H9 (cell line): ENCODE results near the gene OXCT2. TPM values are rescaled to one million over a fixed set of nuclear protein-coding genes. Genes with fewer than 3 reads are reported as not detected.
"Not testable (repeated sequence)": the region's sequence is repeated elsewhere in the genome, so short reads cannot be mapped to it uniquely, and the experiment has no call there.

Source experiments
- DNase-seq: peaks from one replicate; pipeline ENCODE4 v3.0.0-alpha.2; 2017
- H2AFZ ChIP-seq: one replicate; pipeline ENCODE4 v1.6.1; 2013; ENCODE audit warnings: mild to moderate bottlenecking, low read length, control low read depth, moderate library complexity
- H2AK5ac ChIP-seq: 2 replicates; pipeline ENCODE4 v1.6.1; 2013; ENCODE audit warnings: low read length, control low read depth, mixed read lengths; ENCODE audit not compliant: insufficient read length
- H2BK120ac ChIP-seq: one replicate; pipeline ENCODE4 v1.6.1; 2013; ENCODE audit warnings: low read depth, mild to moderate bottlenecking, low read length, control low read depth, inconsistent platforms; ENCODE audit not compliant: poor library complexity, severe bottlenecking
- H2BK12ac ChIP-seq: 2 replicates; pipeline ENCODE4 v1.6.1; 2013; ENCODE audit warnings: low read length, control low read depth, mixed read lengths, low read depth; ENCODE audit not compliant: insufficient read length
- H2BK15ac ChIP-seq: 2 replicates; pipeline ENCODE4 v1.6.1; 2013; ENCODE audit warnings: low read depth, low read length, control low read depth
- H2BK20ac ChIP-seq: one replicate; pipeline ENCODE4 v1.6.1; 2013; ENCODE audit warnings: low read depth, mild to moderate bottlenecking, low read length, control low read depth, inconsistent platforms; ENCODE audit not compliant: poor library complexity, severe bottlenecking
- H2BK5ac ChIP-seq: 2 replicates; pipeline ENCODE4 v1.6.1; 2013; ENCODE audit warnings: low read length, control low read depth, mixed read lengths; ENCODE audit not compliant: insufficient read length
- H3K14ac ChIP-seq: 2 replicates; pipeline ENCODE4 v1.6.1; 2013; ENCODE audit warnings: low read length, control low read depth; ENCODE audit not compliant: insufficient read depth
- H3K18ac ChIP-seq: 2 replicates; pipeline ENCODE4 v1.6.1; 2013; ENCODE audit warnings: low read depth, mild to moderate bottlenecking, mixed read lengths, low read length, control low read depth; ENCODE audit not compliant: insufficient read length
- H3K23ac ChIP-seq: 2 replicates; pipeline ENCODE4 v1.6.1; 2013; ENCODE audit warnings: low read length, control low read depth, mixed read lengths, low read depth; ENCODE audit not compliant: insufficient read length
- H3K23me2 ChIP-seq: 2 replicates; pipeline ENCODE4 v1.6.1; 2013; ENCODE audit warnings: low read depth, mild to moderate bottlenecking, mixed read lengths, low read length, control low read depth; ENCODE audit not compliant: insufficient read length, poor library complexity, severe bottlenecking
- H3K27ac ChIP-seq: 2 replicates; pipeline ENCODE4 v1.5.1; 2013; ENCODE audit warnings: low read length, control low read depth, mixed read lengths, low read depth; ENCODE audit not compliant: insufficient read length
- H3K27me3 ChIP-seq: 2 replicates; pipeline ENCODE4 v1.6.1; 2013; ENCODE audit warnings: low read length, control low read depth, inconsistent platforms; ENCODE audit not compliant: insufficient read depth
- H3K4ac ChIP-seq: 2 replicates; pipeline ENCODE4 v1.6.1; 2013; ENCODE audit warnings: low read depth, mild to moderate bottlenecking, control low read depth, inconsistent platforms, low read length, moderate library complexity
- H3K4me1 ChIP-seq: 2 replicates; pipeline ENCODE4 v1.6.1; 2013; ENCODE audit warnings: low read length, control low read depth, inconsistent platforms; ENCODE audit not compliant: insufficient read depth
- H3K4me2 ChIP-seq: 2 replicates; pipeline ENCODE4 v1.6.1; 2013; ENCODE audit warnings: low read length, control low read depth, mixed read lengths; ENCODE audit not compliant: insufficient read length, insufficient read depth
- H3K56ac ChIP-seq: 2 replicates; pipeline ENCODE4 v1.6.1; 2013; ENCODE audit warnings: low read depth, mild to moderate bottlenecking, mixed read lengths, low read length, control low read depth; ENCODE audit not compliant: insufficient read length
- H3K79me1 ChIP-seq: 2 replicates; pipeline ENCODE4 v1.6.1; 2013; ENCODE audit warnings: low read depth, mild to moderate bottlenecking, moderate library complexity, low read length, control low read depth, inconsistent platforms; ENCODE audit not compliant: insufficient read depth, poor library complexity, severe bottlenecking
- H3K79me2 ChIP-seq: 2 replicates; pipeline ENCODE4 v1.6.1; 2013; ENCODE audit warnings: low read length, control low read depth, inconsistent platforms; ENCODE audit not compliant: insufficient read depth
- H3K9ac ChIP-seq: 2 replicates; pipeline ENCODE4 v1.6.1; 2013; ENCODE audit warnings: low read length, control low read depth, mixed read lengths; ENCODE audit not compliant: insufficient read length; ENCODE audit errors: extremely low read depth
- H3K9me3 ChIP-seq: one replicate; pipeline ENCODE4 v1.6.1; 2013; ENCODE audit warnings: low read depth, low read length, inconsistent platforms; ENCODE audit not compliant: control insufficient read depth
- H3T11ph ChIP-seq: one replicate; pipeline ENCODE4 v1.6.1; 2013; ENCODE audit warnings: mild to moderate bottlenecking, low read length, control low read depth, inconsistent platforms
- H4K20me1 ChIP-seq: one replicate; pipeline ENCODE4 v1.6.1; 2013; ENCODE audit not compliant: control insufficient read depth, insufficient read length, insufficient read depth
- H4K5ac ChIP-seq: 2 replicates; pipeline ENCODE4 v1.6.1; 2013; ENCODE audit warnings: low read depth, mild to moderate bottlenecking, mixed read lengths, low read length, control low read depth; ENCODE audit not compliant: insufficient read length
- H4K8ac ChIP-seq: replicated peaks from 2 replicates; pipeline ENCODE4 v1.6.1; 2013; ENCODE audit warnings: low read length, control low read depth, mixed read lengths, low read depth; ENCODE audit not compliant: insufficient read length
- H4K91ac ChIP-seq: 2 replicates; pipeline ENCODE4 v1.6.1; 2013; ENCODE audit warnings: low read depth, mild to moderate bottlenecking, moderate library complexity, mixed read lengths, low read length, control low read depth; ENCODE audit not compliant: insufficient read length
- H3K27ac Mint-ChIP-seq, 3 experiments: 2 replicates in 2 of 3; 3 replicates in 1 of 3; pipeline ENCODE4 v1.8.0; 2020 to 2021; ENCODE audit warnings: mixed read lengths in 3 of 3, mild to moderate bottlenecking in 1 of 3, moderate library complexity in 1 of 3
- H3K27me3 Mint-ChIP-seq: 2 replicates; pipeline ENCODE4 v1.8.0; 2021; ENCODE audit warnings: low read depth, mild to moderate bottlenecking, moderate library complexity, mixed read lengths
- H3K36me3 Mint-ChIP-seq, 3 experiments: 2 replicates in 2 of 3; 3 replicates in 1 of 3; pipeline ENCODE4 v1.8.0; 2020 to 2021; ENCODE audit warnings: low read depth in 3 of 3, mixed read lengths in 3 of 3; ENCODE audit not compliant: insufficient read depth in 1 of 3
- H3K4me1 Mint-ChIP-seq, 2 experiments: 2 replicates each; pipeline ENCODE4 v1.8.0; 2020; ENCODE audit warnings: mixed read lengths in 2 of 2
- H3K4me3 Mint-ChIP-seq, 2 experiments: 2 replicates in 1 of 2; 3 replicates in 1 of 2; pipeline ENCODE4 v1.8.0; 2020 to 2021; ENCODE audit warnings: mild to moderate bottlenecking in 2 of 2, mixed read lengths in 2 of 2, moderate library complexity in 1 of 2
- H3K9me3 Mint-ChIP-seq, 2 experiments: 2 replicates in 1 of 2; 3 replicates in 1 of 2; pipeline ENCODE4 v1.8.0; 2020; ENCODE audit warnings: mild to moderate bottlenecking in 2 of 2, mixed read lengths in 2 of 2, moderate library complexity in 1 of 2
- whole genome bisulfite sequencing: extraction: QIAGEN DNeasy Blood & Tissue Kit; methylation state at CpG from one replicate; pipeline ENCODE4 v1.1.7; 2013; ENCODE audit warnings: missing lambda C conversion rate, low lambda C conversion rate, mixed read lengths; ENCODE audit not compliant: insufficient read length; ENCODE audit errors: extremely low coverage; 5-methylcytosine and 5-hydroxymethylcytosine counted together
- total RNA-seq: library from RNA; stranded (reverse); gene quantifications from 2 replicates; pipeline ENCODE4 v1.2.1, GENCODE V29; 2021
- TF ChIP-seq, protein P1 (sequence below): fragments of 200-600 bp; sonication (generic); conservative IDR thresholded peaks from 3 replicates; pipeline ENCODE4 v1.8.0; 2021; ENCODE audit warnings: antibody characterized with exemption, mild to moderate bottlenecking

Gene OXCT2
- total RNA-seq, 1 experiment from 2014 or later: 3.7 TPM

DNA sequence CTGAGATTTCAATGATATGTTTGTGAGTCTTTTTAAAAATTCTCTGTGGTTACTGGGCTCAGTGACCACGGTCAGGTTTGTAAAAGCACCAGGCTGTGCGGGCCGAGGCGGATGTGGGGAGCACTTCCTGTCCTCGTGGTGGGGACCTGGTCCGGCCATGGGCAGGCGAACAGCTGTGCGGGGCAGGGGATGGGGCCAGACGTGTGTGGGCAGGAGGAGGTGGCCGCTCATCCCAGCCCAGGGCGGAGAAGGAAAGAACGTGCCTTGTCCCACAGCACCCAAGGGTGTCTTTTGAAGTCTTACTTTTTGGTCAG is 5.2 kb upstream of the OXCT2 start:
- no peak overlapping the region for H3K4me3 Mint-ChIP-seq
- Histone ChIP-seq H3K56ac (no peak overlapping the region), H3K79me2 (no peaks in the 10 kb centered on the region), H2BK15ac (no peak overlapping the region), H3K14ac (no peak overlapping the region), H3K27ac (no peak overlapping the region), H3K27me3 (no peaks in the 10 kb centered on the region; the same call in 1 of the 2 replicates), H3T11ph (no peak overlapping the region), H3K23me2 (no peaks in the 10 kb centered on the region), H2AFZ (no peak overlapping the region), H4K20me1 (no peaks in the 10 kb centered on the region), H3K4ac (no peak overlapping the region), H2BK120ac (no peak overlapping the region), H4K5ac (no peak overlapping the region), H2BK12ac (no peak overlapping the region), H3K23ac (no peak overlapping the region), H2BK20ac (no peak overlapping the region), H2AK5ac (no peak overlapping the region), H4K8ac (no peak overlapping the region), H3K4me2 (no peak overlapping the region), H3K18ac (no peak overlapping the region), H3K79me1 (no peaks in the 10 kb centered on the region), H2BK5ac (no peak overlapping the region), H3K4me1 (no peaks in the 10 kb centered on the region), H3K9ac (no peak overlapping the region), H3K9me3 (no peaks in the 10 kb centered on the region), H4K91ac (no peak overlapping the region)
- H3K36me3 Mint-ChIP-seq: no peaks in the 10 kb centered on the region
- DNase-seq: no peak
- H3K9me3 Mint-ChIP-seq: no peaks in the 10 kb centered on the region
- no CpG with 5 or more reads among the region's 12 CpGs for WGBS
- H3K27ac Mint-ChIP-seq: no peak overlapping the region
- peaks cover 40% of the 10 kb centered on the region for H3K27me3 Mint-ChIP-seq
- H3K4me1 Mint-ChIP-seq: peaks cover 0 to 4% of the 10 kb centered on the region in 2 experiments; a peak in 2 of 4 replicates
- TF ChIP-seq, protein P1, sequence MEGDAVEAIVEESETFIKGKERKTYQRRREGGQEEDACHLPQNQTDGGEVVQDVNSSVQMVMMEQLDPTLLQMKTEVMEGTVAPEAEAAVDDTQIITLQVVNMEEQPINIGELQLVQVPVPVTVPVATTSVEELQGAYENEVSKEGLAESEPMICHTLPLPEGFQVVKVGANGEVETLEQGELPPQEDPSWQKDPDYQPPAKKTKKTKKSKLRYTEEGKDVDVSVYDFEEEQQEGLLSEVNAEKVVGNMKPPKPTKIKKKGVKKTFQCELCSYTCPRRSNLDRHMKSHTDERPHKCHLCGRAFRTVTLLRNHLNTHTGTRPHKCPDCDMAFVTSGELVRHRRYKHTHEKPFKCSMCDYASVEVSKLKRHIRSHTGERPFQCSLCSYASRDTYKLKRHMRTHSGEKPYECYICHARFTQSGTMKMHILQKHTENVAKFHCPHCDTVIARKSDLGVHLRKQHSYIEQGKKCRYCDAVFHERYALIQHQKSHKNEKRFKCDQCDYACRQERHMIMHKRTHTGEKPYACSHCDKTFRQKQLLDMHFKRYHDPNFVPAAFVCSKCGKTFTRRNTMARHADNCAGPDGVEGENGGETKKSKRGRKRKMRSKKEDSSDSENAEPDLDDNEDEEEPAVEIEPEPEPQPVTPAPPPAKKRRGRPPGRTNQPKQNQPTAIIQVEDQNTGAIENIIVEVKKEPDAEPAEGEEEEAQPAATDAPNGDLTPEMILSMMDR: no peak

DNA sequence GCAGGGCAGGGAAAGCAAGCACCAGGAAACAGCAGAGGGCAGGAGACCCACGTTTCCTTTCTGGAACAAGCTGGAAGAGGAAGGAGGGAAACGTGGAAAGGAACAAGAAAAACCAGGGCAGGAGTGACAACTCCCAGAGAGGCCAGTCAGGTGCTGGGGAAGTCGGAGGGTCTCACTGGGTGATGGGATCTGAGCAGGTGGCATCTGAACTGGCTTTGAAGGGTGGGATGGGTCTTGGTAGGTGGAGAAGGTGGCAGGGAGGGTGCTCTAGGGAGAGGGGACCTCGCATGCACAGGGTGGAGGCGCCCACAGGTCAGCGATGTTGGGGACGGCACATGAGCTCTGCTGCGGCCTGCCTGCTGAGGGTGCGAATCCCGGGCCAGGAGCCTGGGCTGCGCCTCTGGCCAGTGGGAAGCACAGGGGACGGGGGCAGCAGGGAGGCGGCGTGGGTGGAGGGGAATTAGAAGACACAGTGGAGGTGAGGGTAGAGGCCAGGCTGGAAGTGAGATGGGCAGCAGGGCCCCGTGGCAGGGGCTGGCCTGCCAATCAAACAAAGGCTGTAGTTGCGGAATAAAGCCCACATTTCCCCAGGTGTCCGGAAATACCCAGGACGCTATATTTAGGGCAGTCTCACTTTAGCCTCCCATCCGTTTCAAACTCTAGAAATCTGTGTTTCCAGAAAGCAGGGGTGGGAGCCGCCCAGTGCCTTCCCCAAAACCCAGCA is 4.7 kb upstream of the OXCT2 start:
- not testable (repeated sequence) for H2BK15ac ChIP-seq, H3K36me3 Mint-ChIP-seq, H3K18ac ChIP-seq, H3K9me3 ChIP-seq, H3T11ph ChIP-seq, H3K4me3 Mint-ChIP-seq, DNase-seq, H3K27ac ChIP-seq, H3K4ac ChIP-seq, H4K5ac ChIP-seq, H3K9ac ChIP-seq, H3K27me3 ChIP-seq, H2BK120ac ChIP-seq, H3K23ac ChIP-seq, H2BK20ac ChIP-seq, H3K56ac ChIP-seq, H3K4me1 Mint-ChIP-seq, H2BK5ac ChIP-seq, H3K14ac ChIP-seq, H2BK12ac ChIP-seq, H3K79me2 ChIP-seq, H3K23me2 ChIP-seq, H4K20me1 ChIP-seq, H3K79me1 ChIP-seq, H2AK5ac ChIP-seq, H4K8ac ChIP-seq, H3K4me1 ChIP-seq, H3K27ac Mint-ChIP-seq, H3K9me3 Mint-ChIP-seq, H2AFZ ChIP-seq, H3K4me2 ChIP-seq, H4K91ac ChIP-seq
- WGBS: no CpG with 5 or more reads among the region's 20 CpGs
- H3K27me3 Mint-ChIP-seq: peaks cover 36% of the 10 kb centered on the region
